GM12873 (cell line): ENCODE results near the gene DCTPP1.

Source experiments
- TF ChIP-seq, protein P1 (sequence below): IDR thresholded peaks from 2 replicates; pipeline ENCODE4 v1.5.1; 2012; ENCODE audit warnings: low read depth, mild to moderate bottlenecking, moderate library complexity, low read length, control low read depth; ENCODE audit not compliant: insufficient read depth; ENCODE audit errors: missing control alignments

Gene DCTPP1

DNA sequence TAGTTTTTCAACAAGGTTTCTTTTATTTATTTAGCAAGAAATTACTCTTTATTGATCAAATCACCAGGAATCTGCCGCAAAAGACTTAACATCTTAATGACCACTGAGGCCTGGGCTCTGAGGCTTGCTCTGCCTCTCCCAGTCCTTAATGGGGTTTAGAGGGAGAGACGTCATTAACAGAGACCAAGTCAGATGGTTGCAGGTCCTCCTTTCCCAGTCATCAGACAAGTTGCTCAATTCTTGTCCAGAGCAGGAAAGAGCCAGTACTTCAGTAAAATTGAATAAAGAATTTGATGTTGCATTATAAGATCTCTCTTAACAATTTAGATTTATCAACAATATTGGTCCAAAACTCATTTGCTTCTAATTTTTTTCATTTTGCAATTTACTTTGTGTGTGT lies 13.8 kb upstream of the DCTPP1 start:
- TF ChIP-seq, protein P1, sequence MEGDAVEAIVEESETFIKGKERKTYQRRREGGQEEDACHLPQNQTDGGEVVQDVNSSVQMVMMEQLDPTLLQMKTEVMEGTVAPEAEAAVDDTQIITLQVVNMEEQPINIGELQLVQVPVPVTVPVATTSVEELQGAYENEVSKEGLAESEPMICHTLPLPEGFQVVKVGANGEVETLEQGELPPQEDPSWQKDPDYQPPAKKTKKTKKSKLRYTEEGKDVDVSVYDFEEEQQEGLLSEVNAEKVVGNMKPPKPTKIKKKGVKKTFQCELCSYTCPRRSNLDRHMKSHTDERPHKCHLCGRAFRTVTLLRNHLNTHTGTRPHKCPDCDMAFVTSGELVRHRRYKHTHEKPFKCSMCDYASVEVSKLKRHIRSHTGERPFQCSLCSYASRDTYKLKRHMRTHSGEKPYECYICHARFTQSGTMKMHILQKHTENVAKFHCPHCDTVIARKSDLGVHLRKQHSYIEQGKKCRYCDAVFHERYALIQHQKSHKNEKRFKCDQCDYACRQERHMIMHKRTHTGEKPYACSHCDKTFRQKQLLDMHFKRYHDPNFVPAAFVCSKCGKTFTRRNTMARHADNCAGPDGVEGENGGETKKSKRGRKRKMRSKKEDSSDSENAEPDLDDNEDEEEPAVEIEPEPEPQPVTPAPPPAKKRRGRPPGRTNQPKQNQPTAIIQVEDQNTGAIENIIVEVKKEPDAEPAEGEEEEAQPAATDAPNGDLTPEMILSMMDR, result no peak

DNA sequence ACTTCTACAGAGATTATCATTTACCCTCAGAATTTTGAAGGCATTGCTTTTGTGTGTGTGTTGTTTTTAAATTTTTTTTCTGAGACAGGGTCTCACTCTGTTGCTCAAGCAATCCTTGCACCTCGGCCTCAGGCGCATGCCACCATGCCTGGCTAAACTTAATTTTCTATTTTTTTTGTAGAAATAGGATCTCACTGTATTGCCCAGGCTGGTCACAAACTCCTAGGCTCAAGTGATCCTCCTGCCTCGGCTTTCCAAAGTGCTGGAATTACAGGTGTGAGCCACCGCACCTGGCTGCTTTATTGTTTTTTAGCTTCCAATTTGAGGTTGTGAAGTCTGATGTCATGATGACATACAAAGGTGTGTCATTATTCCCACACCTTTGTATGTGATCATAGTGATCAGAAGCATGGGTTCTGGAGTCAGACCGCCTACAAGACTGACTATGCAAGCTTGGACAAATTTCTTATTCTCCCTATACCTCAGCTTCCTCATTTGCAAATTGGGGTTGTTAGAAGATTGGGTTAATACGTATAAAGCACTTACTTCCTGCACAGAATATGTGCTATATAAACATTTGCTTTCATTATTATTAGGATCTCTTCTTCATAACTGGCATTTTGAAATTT lies 10.0 kb upstream of the DCTPP1 start:
- TF ChIP-seq, protein P1, result no peak

DNA sequence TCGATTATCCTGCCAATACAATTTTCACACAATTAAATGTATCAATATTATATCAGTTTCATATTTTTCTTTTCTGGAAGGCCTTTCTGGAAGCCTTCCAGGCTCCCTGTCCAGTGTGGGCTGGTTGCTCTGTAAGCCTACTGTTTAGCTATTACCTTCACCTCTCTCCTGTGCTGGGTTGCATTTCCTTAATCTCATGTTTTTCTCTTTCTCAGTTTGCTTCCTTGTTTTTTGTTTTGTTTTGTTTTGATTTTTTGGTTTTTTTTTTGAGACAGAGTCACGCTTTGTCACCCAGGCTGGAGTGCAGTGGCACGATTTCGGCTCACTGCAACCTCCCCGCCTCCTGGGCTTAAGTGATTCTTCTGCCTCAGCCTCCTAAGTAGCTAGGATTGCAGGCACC lies 9.0 kb upstream of the DCTPP1 start:
- TF ChIP-seq, protein P1, result no peak

DNA sequence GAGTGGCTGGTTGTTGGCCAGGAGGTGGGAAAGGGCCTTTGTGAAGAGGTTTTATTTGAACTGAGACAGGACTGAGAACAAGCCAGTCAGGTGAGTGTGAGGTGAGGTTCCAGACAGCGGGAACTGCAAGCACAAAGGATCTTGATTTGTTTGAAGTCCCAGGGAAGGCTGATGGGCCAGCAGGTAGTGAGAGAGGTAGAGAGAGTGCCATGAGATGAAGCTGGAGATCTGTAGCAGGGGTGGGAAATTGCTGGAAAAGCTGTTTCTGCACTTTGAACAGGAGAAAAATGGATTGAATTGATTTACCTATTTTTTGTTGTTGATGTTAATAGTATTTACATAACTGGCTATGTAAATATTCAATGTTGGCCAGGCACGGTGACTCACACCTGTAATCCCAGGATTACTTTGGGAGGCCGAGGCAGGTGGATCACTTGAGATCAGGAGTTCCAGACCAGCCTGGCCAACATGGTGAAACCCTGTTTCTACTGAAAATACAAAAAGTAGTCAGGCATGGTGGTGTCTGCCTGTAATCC lies 7.7 kb upstream of the DCTPP1 start:
- TF ChIP-seq, protein P1, result no peak

DNA sequence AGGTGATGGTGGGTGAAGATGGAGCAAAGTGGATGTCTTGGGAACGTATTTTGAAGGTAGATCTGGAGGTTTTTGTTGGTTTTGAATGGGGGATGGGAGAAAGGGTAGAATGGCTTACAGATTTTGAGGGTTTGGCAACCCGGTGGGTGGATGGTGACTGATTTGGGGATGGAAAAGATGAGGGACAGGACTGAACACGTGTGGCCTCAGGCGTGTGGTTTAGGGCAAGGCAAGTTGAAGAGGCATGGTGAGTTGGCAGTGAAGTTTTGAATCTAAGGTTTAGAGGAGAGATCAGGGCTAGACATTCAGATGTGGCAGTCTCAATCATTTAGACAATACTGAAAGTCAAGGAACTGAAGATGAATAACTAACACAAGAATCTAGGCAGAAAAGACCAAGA lies 5.0 kb upstream of the DCTPP1 start:
- TF ChIP-seq, protein P1, result no peak

DNA sequence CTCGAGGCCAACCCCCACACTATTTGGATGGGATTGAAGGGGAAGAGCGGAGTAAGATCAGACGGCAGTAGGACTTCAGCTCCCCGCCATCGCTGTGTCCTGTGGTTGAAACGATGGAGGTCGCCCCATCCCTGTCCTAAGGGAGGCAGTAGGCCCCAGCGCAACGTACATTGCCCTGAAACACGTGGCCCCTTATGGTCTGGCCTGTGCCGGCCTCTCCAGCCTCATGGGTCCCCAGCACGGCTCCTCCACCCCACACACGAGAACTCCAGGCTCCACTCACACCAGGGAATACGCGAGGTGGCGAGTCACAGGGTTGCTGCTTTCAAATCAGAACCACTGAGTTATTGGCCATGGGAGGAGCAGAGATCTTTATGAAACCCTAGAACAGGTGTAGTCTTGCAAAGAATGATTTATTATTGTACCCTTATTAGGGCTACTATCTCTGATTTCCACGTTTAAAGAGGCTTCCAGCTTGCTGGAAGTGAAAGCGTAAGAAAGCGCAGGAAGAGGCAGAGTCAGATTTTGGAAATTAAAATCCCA lies 669 bp upstream of the DCTPP1 start:
- TF ChIP-seq, protein P1, result no peak

DNA sequence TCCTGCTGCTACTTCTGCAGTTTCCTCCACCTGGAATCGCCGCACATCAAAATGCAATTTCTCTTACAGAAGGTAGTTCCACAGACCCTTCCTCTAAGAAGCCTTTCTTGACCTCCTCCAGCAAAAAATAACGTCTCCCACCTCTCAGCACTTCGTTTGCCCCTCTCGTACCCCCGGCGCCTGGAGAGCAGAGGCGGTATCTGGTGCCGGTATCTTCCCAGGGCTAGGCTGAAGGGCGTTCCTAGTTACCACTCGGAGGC lies 482 bp downstream of the DCTPP1 start:
- TF ChIP-seq, protein P1, result no peak
